Sigmoid colon (tissue), 7 donors: ENCODE results near the gene UQCRHL. TPM values are rescaled to one million over a fixed set of nuclear protein-coding genes. Genes with fewer than 3 reads are reported as not detected.

Source experiments
- DNase-seq: peaks from one replicate; pipeline ENCODE4 v3.0.0-alpha.2; 2019
- H3K27ac ChIP-seq, 4 donors: fragments of 200-600 bp; sonication (generic); one replicate each; pipeline ENCODE4 v1.5.1; 2016 to 2019; ENCODE audit warnings: mild to moderate bottlenecking in 1 of 4
- H3K27me3 ChIP-seq, 3 donors: fragments of 200-600 bp; sonication (generic); one replicate each; pipeline ENCODE4 v1.5.1; 2019; ENCODE audit warnings: mild to moderate bottlenecking in 1 of 3
- H3K36me3 ChIP-seq, 4 donors: fragments of 200-600 bp; sonication (generic); one replicate each; pipeline ENCODE4 v1.5.1; 2016 to 2019
- H3K4me1 ChIP-seq, 4 donors: fragments of 200-600 bp; sonication (generic); one replicate each; pipeline ENCODE4 v1.5.1; 2017 to 2019
- H3K4me3 ChIP-seq, 4 donors: fragments of 200-600 bp; sonication (generic); one replicate each; pipeline ENCODE4 v1.5.1; 2017 to 2019; ENCODE audit warnings: mild to moderate bottlenecking in 2 of 4, moderate library complexity in 1 of 4
- H3K9me3 ChIP-seq, 4 donors: fragments of 200-600 bp in 3 of 4; sonication (generic) in 3 of 4; one replicate each; pipeline versions ENCODE4 v1.5.1 to v1.6.1; 2013 to 2019
- EP300 ChIP-seq, 4 donors: sonication (generic); formaldehyde crosslinking; IDR thresholded peaks; one replicate each; pipeline ENCODE4 v1.6.1; 2017; ENCODE audit warnings: antibody characterized with exemption in 4 of 4
- POLR2A ChIP-seq, 2 donors: fragments of 450-650 bp; IDR thresholded peaks; one replicate each; pipeline ENCODE4 v1.6.1; 2016; ENCODE audit warnings: antibody characterized with exemption in 2 of 2, mild to moderate bottlenecking in 2 of 2, moderate library complexity in 2 of 2
- POLR2AphosphoS5 ChIP-seq, 4 donors: sonication (generic); formaldehyde crosslinking; IDR thresholded peaks; one replicate each; pipeline ENCODE4 v1.6.1; 2017; ENCODE audit warnings: antibody characterized with exemption in 4 of 4
- WGBS, 2 donors: extraction: QIAGEN DNeasy Blood & Tissue Kit; methylation state at CpG; one replicate each; pipeline ENCODE4 v1.1.7; 2013; 5-methylcytosine and 5-hydroxymethylcytosine counted together
- intact Hi-C: fragments of 100-400 bp; cut with DNase I; formaldehyde crosslinking; loops from one replicate; pipeline ENCODE4 v1.15.1; 2023
- polyA plus RNA-seq, 3 donors: library from polyadenylated mRNA; stranded (reverse); fragments of 200-250 nt; gene quantifications; one replicate each; pipeline ENCODE4 v1.2.3, GENCODE V29; 2013
- total RNA-seq, 4 donors: library from RNA; depleted of rRNA; stranded (reverse); fragments of >200 nt; gene quantifications; one replicate each; pipeline ENCODE4 v1.1.0, GENCODE V29; 2016
- TF ChIP-seq, protein P1 (sequence below), 4 experiments: fragments of 450-650 bp in 3 of 4; fragments of 200-600 bp in 1 of 4; IDR thresholded peaks; one replicate each; pipeline ENCODE4 v1.5.1; 2016 to 2019; ENCODE audit warnings: antibody characterized with exemption in 4 of 4, mild to moderate bottlenecking in 3 of 4, moderate library complexity in 2 of 4
- donor health status: healthy with polysubstance abuse.
- donor health status: Bipolar disorder and iron deficiency.
- donor health status: healthy.

UQCRHL gene
- total and polyA plus RNA-seq, 7 donors, result 0.54 to 4.6 (median 2.2) TPM

DNA sequence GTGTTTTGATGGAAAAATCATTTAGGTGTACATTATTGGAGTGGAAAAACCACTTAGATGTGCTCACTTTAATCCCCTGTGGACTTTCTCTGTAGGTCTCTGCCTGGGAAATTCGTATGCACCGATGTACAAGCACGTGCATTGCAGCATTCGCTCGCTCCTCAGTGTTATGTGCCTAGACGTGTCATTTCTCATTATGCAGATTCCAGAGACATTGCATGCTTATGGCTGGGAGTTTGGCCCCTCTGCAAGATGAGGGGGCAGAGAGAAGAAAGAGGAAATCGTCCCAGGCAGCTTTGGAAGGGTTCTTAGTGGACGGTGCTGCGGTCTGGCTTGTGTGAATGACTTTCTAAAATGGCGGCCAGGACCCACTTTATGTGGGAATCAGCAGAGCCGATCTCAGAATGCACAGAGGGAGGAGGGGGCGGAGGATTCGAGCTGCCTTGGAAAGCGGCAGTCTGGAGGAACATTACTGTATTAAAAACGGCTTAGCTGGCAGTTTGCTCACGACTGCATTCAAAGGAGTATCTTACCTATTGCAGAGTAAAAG, 42.4 kb upstream of the UQCRHL start:
- H3K9me3 ChIP-seq, result no peaks in the 10 kb centered on the region
- H3K4me3 ChIP-seq, result peak overlapping the region; percentile 78 to 95 (median 83)
- WGBS, 2 donors, result 0 to 2% methylated on average over 16 of the region's 16 CpGs
- peak overlapping the region; percentile 92 to 99 (median 96) for H3K27ac ChIP-seq
- peak; percentile 73 for DNase-seq
- TF ChIP-seq, protein P1, sequence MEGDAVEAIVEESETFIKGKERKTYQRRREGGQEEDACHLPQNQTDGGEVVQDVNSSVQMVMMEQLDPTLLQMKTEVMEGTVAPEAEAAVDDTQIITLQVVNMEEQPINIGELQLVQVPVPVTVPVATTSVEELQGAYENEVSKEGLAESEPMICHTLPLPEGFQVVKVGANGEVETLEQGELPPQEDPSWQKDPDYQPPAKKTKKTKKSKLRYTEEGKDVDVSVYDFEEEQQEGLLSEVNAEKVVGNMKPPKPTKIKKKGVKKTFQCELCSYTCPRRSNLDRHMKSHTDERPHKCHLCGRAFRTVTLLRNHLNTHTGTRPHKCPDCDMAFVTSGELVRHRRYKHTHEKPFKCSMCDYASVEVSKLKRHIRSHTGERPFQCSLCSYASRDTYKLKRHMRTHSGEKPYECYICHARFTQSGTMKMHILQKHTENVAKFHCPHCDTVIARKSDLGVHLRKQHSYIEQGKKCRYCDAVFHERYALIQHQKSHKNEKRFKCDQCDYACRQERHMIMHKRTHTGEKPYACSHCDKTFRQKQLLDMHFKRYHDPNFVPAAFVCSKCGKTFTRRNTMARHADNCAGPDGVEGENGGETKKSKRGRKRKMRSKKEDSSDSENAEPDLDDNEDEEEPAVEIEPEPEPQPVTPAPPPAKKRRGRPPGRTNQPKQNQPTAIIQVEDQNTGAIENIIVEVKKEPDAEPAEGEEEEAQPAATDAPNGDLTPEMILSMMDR (IDR thresholded peaks at IDR 0.05), result no peak
- TF ChIP-seq POLR2AphosphoS5 (IDR thresholded peaks at IDR 0.05), result peak in 1 of 4 donors; percentile 10
- intact Hi-C loops, result loop anchor here (2.0 kb wide), 3 partner anchors 37 to 233 kb away; partner anchors contain the start of gene DDI2
- peaks cover 0 to 57% (median 50%) of the 10 kb centered on the region in 4 donors for H3K4me1 ChIP-seq
- no peaks in the 10 kb centered on the region for H3K27me3 ChIP-seq
- no peaks in the 10 kb centered on the region for H3K36me3 ChIP-seq

DNA sequence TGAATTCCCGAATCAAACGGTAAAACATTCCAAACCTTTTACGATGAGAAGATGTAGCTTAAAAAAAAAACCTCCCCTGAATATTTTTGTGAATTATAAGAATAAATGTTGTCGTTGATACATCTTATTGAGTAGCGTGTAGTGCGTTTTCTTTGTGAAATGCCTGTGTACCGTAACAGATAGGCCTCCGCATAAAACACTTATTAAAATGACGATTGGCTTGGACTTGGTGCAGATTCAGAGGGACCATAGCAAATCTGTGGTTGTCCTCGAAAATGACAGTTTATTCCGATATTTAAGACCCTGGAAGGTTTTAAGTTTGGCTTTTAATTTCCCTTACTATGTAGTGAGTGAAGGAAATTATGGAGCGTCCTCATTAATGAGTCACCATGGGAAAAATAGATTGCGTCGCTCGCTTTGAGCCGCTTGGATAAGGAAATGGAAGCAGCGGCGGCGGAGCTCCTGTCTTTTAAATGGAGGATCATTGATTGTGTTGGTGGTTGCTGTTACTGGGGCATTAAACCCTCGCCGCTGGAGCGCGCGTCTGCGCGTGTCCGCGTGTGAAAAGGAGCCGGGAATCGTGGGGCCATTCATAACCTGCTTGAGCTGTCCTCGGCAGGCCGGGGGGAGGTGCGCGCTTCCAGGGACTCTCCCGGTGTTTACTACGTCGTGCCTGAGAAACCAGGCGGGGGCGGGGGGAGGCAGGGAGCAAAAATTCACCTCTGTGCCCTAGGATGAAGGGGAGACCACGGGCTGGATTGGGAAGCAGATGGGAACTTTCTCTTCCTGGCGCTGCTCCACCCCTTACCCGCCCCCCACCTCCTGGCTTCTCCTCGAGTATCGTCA, 41.7 kb upstream of the UQCRHL start:
- Histone ChIP-seq H3K4me3 (peak overlapping the region; percentile 78 to 95 (median 83)), H3K27me3 (no peaks in the 10 kb centered on the region), H3K9me3 (no peaks in the 10 kb centered on the region), H3K27ac (peak overlapping the region; percentile 92 to 99 (median 96)), H3K36me3 (no peaks in the 10 kb centered on the region), H3K4me1 (peaks cover 0 to 57% (median 50%) of the 10 kb centered on the region in 4 donors)
- intact Hi-C loops, result loop anchor here (2.0 kb wide), 3 partner anchors 38 to 232 kb away; partner anchors contain the start of gene DDI2
- TF ChIP-seq, protein P1 (IDR thresholded peaks at IDR 0.05), result no peak
- TF ChIP-seq POLR2AphosphoS5 (IDR thresholded peaks at IDR 0.05) (peak; percentile 63 to 93 (median 86)), POLR2A (IDR thresholded peaks at IDR 0.05) (peak; percentile 61 to 68), EP300 (IDR thresholded peaks at IDR 0.05) (no peak)
- WGBS, 2 donors, result 0% methylated on average over 44 of the region's 44 CpGs
- peak; percentile 91 for DNase-seq

DNA sequence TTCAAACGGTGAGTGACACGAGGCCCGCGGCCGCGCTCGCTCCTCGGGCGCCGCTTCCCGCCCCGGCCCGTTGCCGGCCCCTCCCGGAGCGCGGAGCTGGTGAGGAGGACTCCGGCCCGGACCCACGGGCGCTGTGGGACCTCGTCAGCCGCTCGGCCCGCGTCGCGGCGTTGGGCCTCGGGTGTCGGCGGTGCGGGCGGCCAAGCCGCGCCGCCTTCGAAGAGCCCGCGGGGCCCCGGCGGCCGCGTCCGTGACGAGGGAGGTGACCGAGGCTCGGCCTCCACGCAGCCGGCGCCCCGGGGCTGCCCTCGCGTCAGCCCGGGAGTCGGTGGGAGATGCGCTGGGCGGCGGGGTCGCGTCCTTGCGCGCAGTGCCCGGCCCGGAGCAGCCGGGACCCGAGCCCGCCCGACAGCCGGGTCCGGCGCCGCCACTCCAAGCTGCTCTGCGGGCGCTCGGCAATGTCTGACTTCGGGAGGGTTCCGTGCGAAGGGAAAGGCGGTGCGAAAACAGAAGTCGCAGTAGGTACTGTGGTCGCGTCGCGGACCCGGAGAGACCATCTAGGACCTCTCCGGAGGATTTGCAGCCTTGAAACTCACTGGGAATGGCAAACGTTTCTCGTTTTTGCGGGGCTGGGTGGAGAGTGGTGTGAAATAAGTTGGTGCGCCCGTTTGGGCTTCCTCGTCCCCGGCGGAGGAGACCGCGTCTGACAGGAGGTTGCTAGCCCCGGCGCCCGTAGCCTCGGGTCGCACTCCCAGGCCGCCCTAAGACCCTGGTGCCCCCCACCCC, 40.9 kb upstream of the UQCRHL start:
- Histone ChIP-seq H3K36me3 (no peaks in the 10 kb centered on the region), H3K4me3 (peak overlapping the region; percentile 78 to 95 (median 83)), H3K27ac (peak overlapping the region; percentile 92 to 99 (median 96)), H3K9me3 (no peaks in the 10 kb centered on the region), H3K4me1 (peaks cover 0 to 56% (median 49%) of the 10 kb centered on the region in 4 donors), H3K27me3 (no peaks in the 10 kb centered on the region)
- TF ChIP-seq POLR2A (IDR thresholded peaks at IDR 0.05) (no peak), POLR2AphosphoS5 (IDR thresholded peaks at IDR 0.05) (peak in 1 of 4 donors; percentile 23)
- TF ChIP-seq, protein P1 (IDR thresholded peaks at IDR 0.05), result no peak
- WGBS, 2 donors, result 0% methylated on average over 104 of the region's 104 CpGs
- intact Hi-C loops, result loop anchor here (2.0 kb wide), 3 partner anchors 38 to 232 kb away; partner anchors contain the start of gene DDI2
- DNase-seq, result peak; percentile 73

DNA sequence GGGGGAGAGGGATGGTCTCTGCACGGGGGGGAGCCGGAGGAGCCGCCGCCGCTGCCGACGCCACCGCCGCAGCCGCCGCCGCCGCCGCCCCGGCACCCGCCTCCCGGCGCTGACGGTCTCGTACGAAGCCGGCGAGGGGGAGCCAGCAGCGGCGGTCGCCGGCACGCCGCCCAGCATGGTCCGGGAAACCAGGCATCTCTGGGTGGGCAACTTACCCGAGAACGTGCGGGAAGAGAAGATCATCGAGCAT, 40.4 kb upstream of the UQCRHL start:
- 0% methylated on average over 34 of the region's 34 CpGs for WGBS, 2 donors
- H3K27ac ChIP-seq, result peak overlapping the region; percentile 92 to 99 (median 96)
- H3K4me3 ChIP-seq, result peak overlapping the region; percentile 78 to 95 (median 83)
- H3K9me3 ChIP-seq, result no peaks in the 10 kb centered on the region
- no peaks in the 10 kb centered on the region for H3K27me3 ChIP-seq
- DNase-seq, result no peak
- H3K36me3 ChIP-seq, result no peaks in the 10 kb centered on the region
- TF ChIP-seq POLR2A (IDR thresholded peaks at IDR 0.05) (no peak), EP300 (IDR thresholded peaks at IDR 0.05) (no peak), POLR2AphosphoS5 (IDR thresholded peaks at IDR 0.05) (no peak)
- TF ChIP-seq, protein P1 (IDR thresholded peaks at IDR 0.05), result no peak
- H3K4me1 ChIP-seq, result peaks cover 0 to 51% (median 44%) of the 10 kb centered on the region in 4 donors
- intact Hi-C loops, result loop anchor here (1.0 to 2.0 kb wide), 4 partner anchors 13 to 231 kb away; partner anchors contain the start of gene DDI2
